ENCODE results near the gene LGALS13. TPM values are rescaled to one million over a fixed set of nuclear protein-coding genes. Genes with fewer than 3 reads are reported as not detected.
"Not testable (repeated sequence)": the region's sequence is repeated elsewhere in the genome, so short reads cannot be mapped to it uniquely, and the experiment has no call there.

Gene LGALS13
- total RNA-seq, 1 experiment from 2014 or later = not detected

DNA sequence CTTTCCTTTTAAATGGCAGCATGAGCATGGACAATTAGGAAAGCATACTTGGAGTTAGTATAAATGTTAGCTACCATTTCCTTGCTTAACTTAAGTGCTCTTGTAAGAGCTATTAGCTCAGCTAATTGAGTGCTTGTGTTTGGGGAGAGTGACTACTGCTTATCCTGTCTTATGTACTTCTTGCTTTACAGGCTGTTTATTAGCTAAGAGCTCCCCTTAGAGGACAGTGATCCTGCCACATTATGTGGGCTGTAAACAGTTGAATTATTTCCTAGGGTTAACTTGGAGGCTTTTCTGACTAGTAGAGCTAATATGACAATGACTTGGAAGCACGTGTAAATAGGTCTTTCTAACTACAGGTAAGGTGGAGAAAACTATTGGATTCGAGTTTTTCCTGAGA lies 25.3 kb downstream of the LGALS13 start:
- H3K9me2 ChIP-seq (ENCODE audit: insufficient read depth); H3K9me3 ChIP-seq (ENCODE audit: control insufficient read depth in 1 of 2, insufficient read depth in 1 of 2, low read depth in 1 of 2, low read length in 2 of 2); H3K4me2 ChIP-seq (ENCODE audit: low read length); H3K9ac ChIP-seq (ENCODE audit: low read length); H3K4me3 ChIP-seq (replicated peaks in 1 of 2; ENCODE audit: low read depth in 1 of 2, low read length in 2 of 2); H4K20me1 ChIP-seq (ENCODE audit: insufficient read depth); H3K27ac ChIP-seq (ENCODE audit: low read depth, low read length); RAD21 ChIA-PET (ENCODE audit: low non-redundant PET in 1 of 2, low total read pairs in 2 of 2, uncharacterized antibody in 2 of 2, unreplicated experiment in 2 of 2); POLR2A ChIA-PET; H3K79me2 ChIP-seq (ENCODE audit: insufficient read depth, low read length); intact Hi-C loops (cut with micrococcal nuclease); H3K36me3 ChIP-seq (ENCODE audit: control insufficient read depth in 1 of 2, insufficient read depth in 2 of 2, low read length in 2 of 2); BruUV-seq (replicated peaks); H3K4me1 ChIP-seq (ENCODE audit: control insufficient read depth in 1 of 2, insufficient read depth in 2 of 2, low read length in 2 of 2); H2AFZ ChIP-seq (ENCODE audit: low read depth, low read length, poor library complexity, severe bottlenecking): not testable (repeated sequence)
- TF ChIP-seq, protein P1, sequence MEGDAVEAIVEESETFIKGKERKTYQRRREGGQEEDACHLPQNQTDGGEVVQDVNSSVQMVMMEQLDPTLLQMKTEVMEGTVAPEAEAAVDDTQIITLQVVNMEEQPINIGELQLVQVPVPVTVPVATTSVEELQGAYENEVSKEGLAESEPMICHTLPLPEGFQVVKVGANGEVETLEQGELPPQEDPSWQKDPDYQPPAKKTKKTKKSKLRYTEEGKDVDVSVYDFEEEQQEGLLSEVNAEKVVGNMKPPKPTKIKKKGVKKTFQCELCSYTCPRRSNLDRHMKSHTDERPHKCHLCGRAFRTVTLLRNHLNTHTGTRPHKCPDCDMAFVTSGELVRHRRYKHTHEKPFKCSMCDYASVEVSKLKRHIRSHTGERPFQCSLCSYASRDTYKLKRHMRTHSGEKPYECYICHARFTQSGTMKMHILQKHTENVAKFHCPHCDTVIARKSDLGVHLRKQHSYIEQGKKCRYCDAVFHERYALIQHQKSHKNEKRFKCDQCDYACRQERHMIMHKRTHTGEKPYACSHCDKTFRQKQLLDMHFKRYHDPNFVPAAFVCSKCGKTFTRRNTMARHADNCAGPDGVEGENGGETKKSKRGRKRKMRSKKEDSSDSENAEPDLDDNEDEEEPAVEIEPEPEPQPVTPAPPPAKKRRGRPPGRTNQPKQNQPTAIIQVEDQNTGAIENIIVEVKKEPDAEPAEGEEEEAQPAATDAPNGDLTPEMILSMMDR (IDR thresholded peaks at IDR 0.05 in 2 of 3, conservative IDR thresholded peaks at IDR 0.05 in 1 of 3; ENCODE audit: borderline replicate concordance in 1 of 3, insufficient read depth in 1 of 3, low read depth in 2 of 3, low read length in 2 of 3) = 0 out of 6 replicates have a peak, but pooled peaks of 1 of the 3 experiments have one; percentile 4
- TF ChIP-seq RAD21 (IDR thresholded peaks at IDR 0.05; ENCODE audit: low read depth) = peak; percentile 44; the same call in 1 of the 2 replicates
- ATAC-seq (peak; percentile 34; the same call in 1 of the 2 replicates), DNase-seq (ENCODE audit: low read depth, low spot score) (peak; percentile 2)
- CTCF ChIA-PET = interaction anchor here (1.2 kb wide), 1 partner anchor 76 kb away, joined by 6 read pairs; no protein-coding TSS in a partner anchor
- peaks cover 44% of the 10 kb centered on the region for H3K27me3 ChIP-seq (ENCODE audit: insufficient read depth, low read length)

GRCh38 chr19:39631178-39631577 lies 28.9 kb downstream of the LGALS13 start:
- DNase-seq (ENCODE audit: low read depth, low spot score) = no peak
- no peaks in the 10 kb centered on the region for H4K20me1 ChIP-seq (ENCODE audit: insufficient read depth)
- no TSS peak for BruUV-seq (replicated peaks)
- H3K9ac ChIP-seq (ENCODE audit: low read length) = no peak overlapping the region
- TF ChIP-seq ATF3 (IDR thresholded peaks at IDR 0.05) (no peak), SIN3A (IDR thresholded peaks at IDR 0.05; ENCODE audit: low read depth) (no peak), REST (IDR thresholded peaks at IDR 0.05; ENCODE audit: low read depth) (no peak), FOSL1 (IDR thresholded peaks at IDR 0.05; ENCODE audit: low read depth) (no peak), POLR2A (IDR thresholded peaks at IDR 0.05; ENCODE audit: borderline replicate concordance, extremely low read depth, insufficient read depth, insufficient read length) (no peak), TCF7L2 (IDR thresholded peaks at IDR 0.05; ENCODE audit: borderline replicate concordance, extremely low read depth, insufficient read depth, insufficient read length) (no peak)
- no peaks in the 10 kb centered on the region for H3K36me3 ChIP-seq (ENCODE audit: control insufficient read depth in 1 of 2, insufficient read depth in 2 of 2, low read length in 2 of 2)
- no peak overlapping the region for H2AFZ ChIP-seq (ENCODE audit: low read depth, low read length, poor library complexity, severe bottlenecking)
- H3K9me3 ChIP-seq (ENCODE audit: control insufficient read depth in 1 of 2, insufficient read depth in 1 of 2, low read depth in 1 of 2, low read length in 2 of 2) = no peaks in the 10 kb centered on the region
- no peak overlapping the region for H3K4me2 ChIP-seq (ENCODE audit: low read length)
- ChIA-PET RAD21 (ENCODE audit: low non-redundant PET in 1 of 2, low total read pairs in 2 of 2, uncharacterized antibody in 2 of 2, unreplicated experiment in 2 of 2) (no interaction called here), CTCF (interaction anchor here (1.4 kb wide), 1 partner anchor 79 kb away, joined by 3 read pairs; no protein-coding TSS in a partner anchor), POLR2A (no interaction called here)
- H3K4me1 ChIP-seq (ENCODE audit: control insufficient read depth in 1 of 2, insufficient read depth in 2 of 2, low read length in 2 of 2) = no peaks in the 10 kb centered on the region
- no peak overlapping the region for H3K4me3 ChIP-seq (replicated peaks in 1 of 2; ENCODE audit: low read depth in 1 of 2, low read length in 2 of 2)
- H3K27me3 ChIP-seq (ENCODE audit: insufficient read depth, low read length) = peaks cover 24% of the 10 kb centered on the region
- intact Hi-C loops (cut with micrococcal nuclease) = loop anchor here (10.0 kb wide), 1 partner anchor 56 kb away; no protein-coding TSS in a partner anchor
- H3K79me2 ChIP-seq (ENCODE audit: insufficient read depth, low read length) = no peaks in the 10 kb centered on the region
- no peaks in the 10 kb centered on the region; the same call in 1 of the 2 replicates for H3K9me2 ChIP-seq (ENCODE audit: insufficient read depth)
- no peak overlapping the region for H3K27ac ChIP-seq (ENCODE audit: low read depth, low read length)
- no peak for ATAC-seq
